Osteocyte (in vitro differentiated cells): ENCODE data around the gene CKB. TPM values are rescaled to one million over a fixed set of nuclear protein-coding genes. Genes with fewer than 3 reads are reported as not detected.
A peak's percentile ranks its signal among the peaks of the same experiment; 100 is the strongest.

Source experiments
- DNase-seq: peaks from one replicate; pipeline ENCODE4 v3.0.0; 2021; ENCODE audit warnings: mixed read lengths; ENCODE audit not compliant: unreplicated experiment; ENCODE audit errors: extremely low spot score
- H3K27ac Mint-ChIP-seq: one replicate; pipeline ENCODE4 v1.8.0; 2021; ENCODE audit warnings: mild to moderate bottlenecking, mixed read lengths; ENCODE audit not compliant: unreplicated experiment
- H3K27me3 Mint-ChIP-seq: one replicate; pipeline ENCODE4 v1.8.0; 2021; ENCODE audit warnings: mixed read lengths; ENCODE audit not compliant: unreplicated experiment
- H3K36me3 Mint-ChIP-seq: one replicate; pipeline ENCODE4 v1.8.0; 2021; ENCODE audit warnings: mixed read lengths; ENCODE audit not compliant: unreplicated experiment
- H3K4me1 Mint-ChIP-seq: one replicate; pipeline ENCODE4 v1.8.0; 2021; ENCODE audit warnings: mixed read lengths; ENCODE audit not compliant: unreplicated experiment
- H3K4me3 Mint-ChIP-seq: one replicate; pipeline ENCODE4 v1.8.0; 2021; ENCODE audit warnings: mild to moderate bottlenecking, moderate library complexity, mixed read lengths; ENCODE audit not compliant: unreplicated experiment
- H3K9me3 Mint-ChIP-seq: one replicate; pipeline ENCODE4 v1.8.0; 2021; ENCODE audit warnings: mixed read lengths; ENCODE audit not compliant: unreplicated experiment
- total RNA-seq: library from RNA; stranded (reverse); gene quantifications from 2 replicates; pipeline ENCODE4 v1.2.1, GENCODE V29; 2021
- TF ChIP-seq, protein P1 (sequence below): fragments of 200-600 bp; sonication (generic); IDR thresholded peaks from 2 replicates; pipeline ENCODE4 v1.5.0; 2021; ENCODE audit warnings: antibody characterized with exemption, mild to moderate bottlenecking, moderate library complexity

Gene CKB
- total RNA-seq, 1 donor from 2014 or later, result 25.4 TPM

DNA sequence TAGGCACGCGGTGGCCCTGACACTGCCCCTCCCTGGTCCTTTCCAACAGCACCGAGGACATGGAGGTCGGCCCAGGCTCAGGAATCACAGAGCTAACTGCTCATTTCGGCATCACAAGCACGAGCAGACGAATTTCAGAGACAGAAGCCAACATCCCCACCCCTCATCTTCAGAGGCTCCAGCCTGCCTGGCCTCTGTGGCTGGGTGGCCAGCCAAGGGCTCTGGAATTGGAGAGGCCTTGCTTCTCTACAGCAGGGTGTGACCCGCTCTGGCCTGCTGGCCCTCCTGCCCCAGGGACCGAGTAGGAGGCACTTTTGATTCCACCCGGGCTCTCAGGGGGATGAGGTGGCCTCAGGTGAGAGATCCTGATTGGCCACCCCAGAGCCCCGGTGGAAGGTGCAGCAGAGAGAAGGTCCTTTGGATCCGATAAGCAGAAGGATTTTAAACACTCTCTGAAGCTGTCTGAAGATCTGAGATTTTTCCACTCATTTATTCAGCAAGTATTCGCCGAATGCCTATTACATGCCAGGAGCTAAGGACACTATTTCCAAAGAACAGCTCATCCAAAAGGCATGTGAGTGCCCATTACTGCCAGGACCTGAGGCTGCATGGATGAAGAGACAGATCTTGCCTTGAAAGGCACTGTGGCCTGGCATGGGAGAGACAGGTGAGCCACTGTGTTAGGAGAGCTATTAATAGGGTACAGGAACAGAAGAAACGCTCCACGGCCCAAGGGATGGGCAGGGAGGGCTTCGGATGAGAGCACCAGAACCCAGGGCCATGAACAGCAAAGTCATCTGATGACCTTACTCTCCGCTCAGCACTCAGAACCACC is 29.6 kb upstream of the CKB start:
- no peak for DNase-seq
- H3K36me3 Mint-ChIP-seq, result no peaks in the 10 kb centered on the region
- no peak overlapping the region for H3K4me3 Mint-ChIP-seq
- TF ChIP-seq, protein P1, sequence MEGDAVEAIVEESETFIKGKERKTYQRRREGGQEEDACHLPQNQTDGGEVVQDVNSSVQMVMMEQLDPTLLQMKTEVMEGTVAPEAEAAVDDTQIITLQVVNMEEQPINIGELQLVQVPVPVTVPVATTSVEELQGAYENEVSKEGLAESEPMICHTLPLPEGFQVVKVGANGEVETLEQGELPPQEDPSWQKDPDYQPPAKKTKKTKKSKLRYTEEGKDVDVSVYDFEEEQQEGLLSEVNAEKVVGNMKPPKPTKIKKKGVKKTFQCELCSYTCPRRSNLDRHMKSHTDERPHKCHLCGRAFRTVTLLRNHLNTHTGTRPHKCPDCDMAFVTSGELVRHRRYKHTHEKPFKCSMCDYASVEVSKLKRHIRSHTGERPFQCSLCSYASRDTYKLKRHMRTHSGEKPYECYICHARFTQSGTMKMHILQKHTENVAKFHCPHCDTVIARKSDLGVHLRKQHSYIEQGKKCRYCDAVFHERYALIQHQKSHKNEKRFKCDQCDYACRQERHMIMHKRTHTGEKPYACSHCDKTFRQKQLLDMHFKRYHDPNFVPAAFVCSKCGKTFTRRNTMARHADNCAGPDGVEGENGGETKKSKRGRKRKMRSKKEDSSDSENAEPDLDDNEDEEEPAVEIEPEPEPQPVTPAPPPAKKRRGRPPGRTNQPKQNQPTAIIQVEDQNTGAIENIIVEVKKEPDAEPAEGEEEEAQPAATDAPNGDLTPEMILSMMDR, result no peak
- no peaks in the 10 kb centered on the region for H3K9me3 Mint-ChIP-seq
- H3K27ac Mint-ChIP-seq, result peak overlapping the region; percentile 85
- H3K27me3 Mint-ChIP-seq, result no peaks in the 10 kb centered on the region
- peaks cover 25% of the 10 kb centered on the region for H3K4me1 Mint-ChIP-seq

DNA sequence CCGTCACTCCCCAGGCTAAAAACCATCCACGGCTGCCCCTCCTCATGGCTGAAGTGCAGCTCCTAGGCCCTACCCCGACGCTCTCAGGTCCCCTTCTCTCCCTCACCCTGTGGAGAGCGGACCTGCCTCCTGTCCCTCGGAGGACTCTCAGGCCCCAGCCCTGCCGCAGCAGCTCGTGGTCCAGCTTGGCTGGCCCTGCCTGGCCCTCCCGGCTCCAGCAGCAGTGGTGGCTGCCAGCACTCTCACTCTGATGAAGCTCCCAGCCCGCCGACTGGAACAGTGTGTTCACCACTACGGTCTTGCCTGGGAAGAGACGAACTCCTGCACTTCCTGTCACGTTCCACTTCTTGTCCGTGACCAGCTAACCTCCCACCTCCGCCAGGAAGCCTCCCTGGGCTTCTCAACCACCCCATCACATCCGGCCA is 28.7 kb upstream of the CKB start:
- H3K36me3 Mint-ChIP-seq, result no peaks in the 10 kb centered on the region
- no peaks in the 10 kb centered on the region for H3K27me3 Mint-ChIP-seq
- no peak for DNase-seq
- H3K4me1 Mint-ChIP-seq, result peaks cover 26% of the 10 kb centered on the region
- TF ChIP-seq, protein P1, result no peak
- H3K27ac Mint-ChIP-seq, result peak overlapping the region; percentile 85
- H3K4me3 Mint-ChIP-seq, result no peak overlapping the region
- H3K9me3 Mint-ChIP-seq, result no peaks in the 10 kb centered on the region

DNA sequence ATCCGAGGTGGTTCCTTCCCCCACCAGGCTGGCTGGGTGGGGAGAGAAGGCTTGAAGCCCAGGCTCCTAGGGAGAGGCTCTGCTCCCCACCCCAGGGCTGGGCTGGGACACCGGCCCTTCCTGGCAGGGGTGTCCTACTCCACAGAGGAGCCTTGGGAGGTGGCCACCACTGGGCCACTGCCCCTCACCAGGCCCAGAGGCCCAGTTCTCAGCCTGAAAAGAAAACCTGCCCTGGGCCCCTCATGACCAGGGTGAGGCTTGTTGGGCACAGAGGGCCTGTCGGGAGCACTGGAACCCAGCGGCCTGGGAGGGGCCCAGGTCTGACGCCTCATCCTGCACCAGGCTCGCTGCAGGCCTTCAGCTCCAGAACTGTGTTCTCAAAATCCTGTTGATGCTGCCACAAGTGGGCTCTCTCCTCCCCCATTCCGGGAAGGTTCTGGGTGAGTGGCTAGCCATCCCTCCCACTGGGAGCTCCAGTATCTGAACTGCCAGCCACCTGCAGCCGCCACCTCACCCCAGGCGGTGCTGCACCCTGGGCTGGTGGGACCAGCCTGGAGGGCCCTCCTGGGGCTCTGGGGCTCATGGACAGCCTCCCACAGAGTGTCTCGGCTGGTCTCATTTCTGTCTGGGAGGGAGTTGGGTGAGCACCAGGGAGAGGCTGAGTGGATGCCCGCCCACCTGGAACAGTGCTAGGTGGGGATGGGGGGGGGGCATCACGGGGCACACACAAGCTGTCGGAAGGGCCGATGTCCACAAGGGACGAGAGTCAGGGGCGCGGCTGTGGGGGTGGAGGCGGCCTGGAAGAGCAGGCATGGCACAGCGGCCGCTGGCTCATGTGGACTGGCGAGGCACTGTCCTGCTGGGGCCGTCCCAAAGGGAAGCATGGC is 28.1 kb upstream of the CKB start:
- TF ChIP-seq, protein P1, result no peak

DNA sequence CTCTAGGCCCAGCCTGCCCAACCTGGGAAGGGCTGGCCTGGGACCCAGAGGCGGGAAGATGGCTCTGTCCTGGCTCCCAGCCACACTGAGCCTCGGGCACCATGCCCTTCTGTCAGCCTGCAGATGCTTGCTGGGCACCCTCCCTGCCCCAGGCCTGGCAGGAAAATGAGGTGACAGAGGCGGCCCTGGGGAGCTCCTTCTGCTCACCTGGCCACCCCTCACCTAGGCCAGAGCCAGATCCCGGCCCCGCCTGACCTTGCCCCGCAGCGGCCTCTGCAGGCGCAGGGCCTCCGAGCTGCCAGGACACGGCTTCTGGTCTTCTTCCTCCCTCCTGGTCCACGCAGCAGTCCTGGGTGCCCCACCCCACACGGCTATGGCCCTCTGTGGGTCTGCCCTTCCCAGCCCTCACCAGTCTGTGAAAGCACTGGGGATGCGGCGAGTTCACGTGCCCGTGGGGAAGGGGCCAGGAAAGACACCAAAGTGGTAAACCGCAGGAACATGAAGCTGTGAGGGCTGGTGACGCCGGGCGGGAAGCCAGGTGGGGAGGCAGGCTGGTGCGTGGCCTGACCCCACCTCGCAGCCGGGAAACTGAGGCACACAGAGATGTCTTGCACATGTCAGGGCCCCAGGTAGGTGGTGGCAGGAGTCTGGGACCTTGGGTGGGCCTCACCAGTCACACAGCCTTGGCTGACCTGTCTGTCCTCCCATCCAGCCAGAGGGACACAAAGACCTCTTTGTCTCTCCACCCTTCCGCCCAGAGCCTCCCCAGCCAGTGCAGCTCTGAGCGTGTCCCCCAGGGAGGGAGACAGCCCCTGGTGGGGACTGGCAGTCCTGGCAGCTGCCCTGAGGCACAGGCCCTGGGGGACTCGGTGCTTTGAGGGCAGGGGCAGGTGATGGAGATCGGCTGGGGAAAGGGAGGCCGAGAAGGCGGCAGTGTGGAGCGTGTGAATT is 27.0 kb upstream of the CKB start:
- no peak for DNase-seq
- Mint-ChIP-seq H3K27ac (peak overlapping the region; percentile 44), H3K4me1 (peaks cover 27% of the 10 kb centered on the region), H3K36me3 (no peaks in the 10 kb centered on the region), H3K9me3 (no peaks in the 10 kb centered on the region), H3K27me3 (no peaks in the 10 kb centered on the region), H3K4me3 (no peak overlapping the region)
- TF ChIP-seq, protein P1, result no peak

More for the DNA sequence above, 28.1 kb upstream of the CKB start:
- Mint-ChIP-seq H3K27ac (peak overlapping the region; percentile 44), H3K4me3 (no peak overlapping the region), H3K4me1 (peaks cover 27% of the 10 kb centered on the region), H3K27me3 (no peaks in the 10 kb centered on the region), H3K36me3 (no peaks in the 10 kb centered on the region), H3K9me3 (no peaks in the 10 kb centered on the region)
- no peak for DNase-seq
